Sigmoid colon (tissue), 7 donors: Measurements from ENCODE around the gene CASKIN2. TPM values are rescaled to one million over a fixed set of nuclear protein-coding genes. Genes with fewer than 3 reads are reported as not detected.
"Not testable (repeated sequence)": the region's sequence is repeated elsewhere in the genome, so short reads cannot be mapped to it uniquely, and the experiment has no call there.

Experiments
- DNase-seq: peaks from one replicate; pipeline ENCODE4 v3.0.0-alpha.2; 2019
- H3K27ac ChIP-seq, 4 donors: fragments of 200-600 bp; sonication (generic); one replicate each; pipeline ENCODE4 v1.5.1; 2016 to 2019; ENCODE audit warnings: mild to moderate bottlenecking in 1 of 4
- H3K27me3 ChIP-seq, 3 donors: fragments of 200-600 bp; sonication (generic); one replicate each; pipeline ENCODE4 v1.5.1; 2019; ENCODE audit warnings: mild to moderate bottlenecking in 1 of 3
- H3K36me3 ChIP-seq, 4 donors: fragments of 200-600 bp; sonication (generic); one replicate each; pipeline ENCODE4 v1.5.1; 2016 to 2019
- H3K4me1 ChIP-seq, 4 donors: fragments of 200-600 bp; sonication (generic); one replicate each; pipeline ENCODE4 v1.5.1; 2017 to 2019
- H3K4me3 ChIP-seq, 4 donors: fragments of 200-600 bp; sonication (generic); one replicate each; pipeline ENCODE4 v1.5.1; 2017 to 2019; ENCODE audit warnings: mild to moderate bottlenecking in 2 of 4, moderate library complexity in 1 of 4
- H3K9me3 ChIP-seq, 4 donors: fragments of 200-600 bp in 3 of 4; sonication (generic) in 3 of 4; one replicate each; pipeline versions ENCODE4 v1.5.1 to v1.6.1; 2013 to 2019
- CTCF ChIP-seq, 4 experiments: fragments of 450-650 bp in 3 of 4; fragments of 200-600 bp in 1 of 4; IDR thresholded peaks; one replicate each; pipeline ENCODE4 v1.5.1; 2016 to 2019; ENCODE audit warnings: antibody characterized with exemption in 4 of 4, mild to moderate bottlenecking in 3 of 4, moderate library complexity in 2 of 4
- EP300 ChIP-seq, 4 donors: sonication (generic); formaldehyde crosslinking; IDR thresholded peaks; one replicate each; pipeline ENCODE4 v1.6.1; 2017; ENCODE audit warnings: antibody characterized with exemption in 4 of 4
- POLR2A ChIP-seq, 2 donors: fragments of 450-650 bp; IDR thresholded peaks; one replicate each; pipeline ENCODE4 v1.6.1; 2016; ENCODE audit warnings: antibody characterized with exemption in 2 of 2, mild to moderate bottlenecking in 2 of 2, moderate library complexity in 2 of 2
- POLR2AphosphoS5 ChIP-seq, 4 donors: sonication (generic); formaldehyde crosslinking; IDR thresholded peaks; one replicate each; pipeline ENCODE4 v1.6.1; 2017; ENCODE audit warnings: antibody characterized with exemption in 4 of 4
- WGBS, 2 donors: extraction: QIAGEN DNeasy Blood & Tissue Kit; methylation state at CpG; one replicate each; pipeline ENCODE4 v1.1.7; 2013; 5-methylcytosine and 5-hydroxymethylcytosine counted together
- intact Hi-C: fragments of 100-400 bp; cut with DNase I; formaldehyde crosslinking; loops from one replicate; pipeline ENCODE4 v1.15.1; 2023
- polyA plus RNA-seq, 3 donors: library from polyadenylated mRNA; stranded (reverse); fragments of 200-250 nt; gene quantifications; one replicate each; pipeline ENCODE4 v1.2.3, GENCODE V29; 2013
- total RNA-seq, 4 donors: library from RNA; depleted of rRNA; stranded (reverse); fragments of >200 nt; gene quantifications; one replicate each; pipeline ENCODE4 v1.1.0, GENCODE V29; 2016
- donor health status: healthy with polysubstance abuse.
- donor health status: Bipolar disorder and iron deficiency.
- donor health status: healthy.

CASKIN2 gene
- total and polyA plus RNA-seq, 7 donors, result 4.8 to 14.7 (median 10.2) TPM

- Histone ChIP-seq H3K27ac (no peak overlapping the region), H3K36me3 (peaks cover 0 to 15% (median 0%) of the 10 kb centered on the region in 4 donors), H3K9me3 (no peaks in the 10 kb centered on the region), H3K4me3 (no peak overlapping the region), H3K4me1 (peaks cover 0 to 34% (median 29%) of the 10 kb centered on the region in 4 donors), H3K27me3 (peaks cover 0 to 6% (median 0%) of the 10 kb centered on the region in 3 donors)
- WGBS, 2 donors, result 94 to 95% methylated on average over 8 of the region's 8 CpGs
- intact Hi-C loops, result no loop called here
- no peak for DNase-seq
- TF ChIP-seq EP300 (IDR thresholded peaks at IDR 0.05) (no peak), CTCF (IDR thresholded peaks at IDR 0.05) (no peak), POLR2A (IDR thresholded peaks at IDR 0.05) (no peak), POLR2AphosphoS5 (IDR thresholded peaks at IDR 0.05) (no peak)
Measured at GRCh38 chr17:75521290-75521689, 6.0 kb upstream of the CASKIN2 start.

DNA sequence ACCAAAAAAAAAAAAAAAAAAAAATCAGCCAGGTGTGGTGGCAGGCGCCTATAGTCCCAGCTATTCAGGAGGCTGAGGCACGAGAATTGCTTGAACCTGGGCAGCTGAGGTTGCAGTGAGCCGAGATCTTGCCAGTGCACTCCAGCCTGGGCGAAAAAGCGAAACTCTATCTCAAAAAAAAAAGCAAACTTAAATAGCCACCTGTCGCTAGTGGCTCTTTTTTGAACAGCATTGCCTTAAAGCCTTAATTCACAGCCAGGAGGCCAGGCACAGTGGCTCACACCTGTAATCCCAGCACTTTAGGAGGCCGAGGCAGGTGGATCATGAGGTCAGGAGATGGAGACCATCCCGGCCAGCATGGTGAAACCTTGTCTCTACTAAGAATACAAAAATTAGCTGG is 5.1 kb upstream of the CASKIN2 start:
- DNase-seq, H3K4me3 ChIP-seq, H3K9me3 ChIP-seq, H3K27me3 ChIP-seq, H3K27ac ChIP-seq, intact Hi-C loops: not testable (repeated sequence)
- Histone ChIP-seq H3K36me3 (peaks cover 0 to 15% (median 0%) of the 10 kb centered on the region in 4 donors), H3K4me1 (peaks cover 5 to 33% (median 22%) of the 10 kb centered on the region in 4 donors)
- 91 to 95% methylated on average over 8 of the region's 8 CpGs for WGBS, 2 donors

- whole genome bisulfite sequencing, 2 donors, result 87 to 92% methylated on average over 9 of the region's 9 CpGs
- H3K27ac ChIP-seq, result no peak overlapping the region
- intact Hi-C loops, result loop anchor here (5.0 kb wide), 4 partner anchors 77 to 247 kb away; partner anchors contain the start of genes MIF4GD and SLC25A19
Measured at GRCh38 chr17:75518983-75519537, 3.7 kb upstream of the CASKIN2 start.

DNA sequence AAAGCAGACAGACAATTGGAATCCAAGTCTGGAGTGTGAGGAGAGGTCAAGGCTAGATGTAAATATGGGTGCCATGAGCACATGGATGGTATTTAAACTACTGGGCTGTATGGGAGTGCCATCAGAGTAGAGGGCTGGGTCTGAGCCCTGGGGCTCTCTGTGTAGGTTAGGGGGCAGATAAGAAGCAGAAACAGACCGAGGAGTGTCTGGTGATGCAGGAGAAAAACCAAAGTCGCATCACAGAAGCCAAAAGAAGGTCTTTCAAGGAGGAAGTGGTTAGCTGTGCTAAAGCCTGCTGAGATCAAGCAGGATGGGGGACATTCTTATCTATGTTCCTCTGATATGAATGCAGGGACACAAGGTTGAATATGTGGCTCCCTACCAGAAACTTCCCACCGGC is 2.9 kb upstream of the CASKIN2 start:
- Histone ChIP-seq H3K9me3 (no peaks in the 10 kb centered on the region), H3K27ac (no peak overlapping the region), H3K36me3 (peaks cover 0 to 15% (median 0%) of the 10 kb centered on the region in 4 donors), H3K4me3 (no peak overlapping the region), H3K4me1 (peaks cover 5 to 40% (median 27%) of the 10 kb centered on the region in 4 donors), H3K27me3 (no peaks in the 10 kb centered on the region)
- 48 to 86% methylated on average over 3 of the region's 3 CpGs for WGBS, 2 donors
- TF ChIP-seq POLR2AphosphoS5 (IDR thresholded peaks at IDR 0.05) (no peak), EP300 (IDR thresholded peaks at IDR 0.05) (no peak), CTCF (IDR thresholded peaks at IDR 0.05) (no peak), POLR2A (IDR thresholded peaks at IDR 0.05) (no peak)
- intact Hi-C loops, result loop anchor here (5.0 kb wide), 4 partner anchors 76 to 246 kb away; partner anchors contain the start of genes MIF4GD and SLC25A19
- no peak for DNase-seq

More at GRCh38 chr17:75518983-75519537, 3.7 kb upstream of the CASKIN2 start:
- Histone ChIP-seq H3K4me1 (peaks cover 5 to 31% (median 18%) of the 10 kb centered on the region in 4 donors), H3K4me3 (no peak overlapping the region), H3K27me3 (no peaks in the 10 kb centered on the region), H3K9me3 (no peaks in the 10 kb centered on the region), H3K36me3 (peaks cover 0 to 15% (median 0%) of the 10 kb centered on the region in 4 donors)
- no peak for TF ChIP-seq EP300 (IDR thresholded peaks at IDR 0.05)
- TF ChIP-seq CTCF (IDR thresholded peaks at IDR 0.05), result no peak
- no peak for TF ChIP-seq POLR2A (IDR thresholded peaks at IDR 0.05)
- no peak for TF ChIP-seq POLR2AphosphoS5 (IDR thresholded peaks at IDR 0.05)
- DNase-seq, result no peak

- peak overlapping the region; percentile 73 to 93 (median 79) for H3K4me3 ChIP-seq
- WGBS, 2 donors, result 11 to 29% methylated on average over 10 of the region's 10 CpGs
- no peaks in the 10 kb centered on the region for H3K27me3 ChIP-seq
- intact Hi-C loops, result loop anchor here (5.0 kb wide), 4 partner anchors 75 to 245 kb away; partner anchors contain the start of genes MIF4GD and SLC25A19
- H3K27ac ChIP-seq, result peak overlapping the region in 3 of 4 donors; percentile 85 to 91 (median 89)
- H3K4me1 ChIP-seq, result peaks cover 5 to 48% (median 35%) of the 10 kb centered on the region in 4 donors
- DNase-seq, result no peak
- peaks cover 0 to 15% (median 0%) of the 10 kb centered on the region in 4 donors for H3K36me3 ChIP-seq
- no peak for TF ChIP-seq POLR2A (IDR thresholded peaks at IDR 0.05)
- TF ChIP-seq EP300 (IDR thresholded peaks at IDR 0.05), result no peak
- peak in 2 of 4 experiments; percentile 10 to 23 for TF ChIP-seq CTCF (IDR thresholded peaks at IDR 0.05)
- no peak for TF ChIP-seq POLR2AphosphoS5 (IDR thresholded peaks at IDR 0.05)
- H3K9me3 ChIP-seq, result no peaks in the 10 kb centered on the region
Measured at GRCh38 chr17:75517297-75517865, 2.0 kb upstream of the CASKIN2 start.
